Duodenal mucosa (tissue), 2 donors: ENCODE measurements around the gene PPP1CA.
"Not testable (repeated sequence)": the region's sequence is repeated elsewhere in the genome, so short reads cannot be mapped to it uniquely, and the experiment has no call there.

ENCODE experiments used
- H3K27ac ChIP-seq: one replicate; pipeline ENCODE4 v1.7.0; 2013; ENCODE audit warnings: low read depth, low read length
- H3K27me3 ChIP-seq, 2 donors: one replicate each; pipeline ENCODE4 v1.7.0; 2013; ENCODE audit warnings: low read length in 2 of 2, control low read depth in 1 of 2; ENCODE audit not compliant: insufficient read depth in 2 of 2, control insufficient read depth in 1 of 2
- H3K36me3 ChIP-seq, 2 donors: one replicate each; pipeline ENCODE4 v1.7.0; 2013; ENCODE audit warnings: low read length in 2 of 2, control low read depth in 1 of 2; ENCODE audit not compliant: insufficient read depth in 2 of 2, control insufficient read depth in 1 of 2
- H3K4me1 ChIP-seq, 2 donors: one replicate each; pipeline ENCODE4 v1.7.0; 2013; ENCODE audit warnings: low read length in 2 of 2, control low read depth in 1 of 2; ENCODE audit not compliant: insufficient read depth in 2 of 2, control insufficient read depth in 1 of 2
- H3K4me3 ChIP-seq, 2 donors: one replicate each; pipeline ENCODE4 v1.7.0; 2013; ENCODE audit warnings: low read length in 2 of 2, low read depth in 1 of 2
- H3K9ac ChIP-seq, 2 donors: one replicate each; pipeline ENCODE4 v1.7.0; 2013; ENCODE audit warnings: low read length in 2 of 2, low read depth in 1 of 2
- H3K9me3 ChIP-seq, 2 donors: one replicate each; pipeline ENCODE4 v1.7.0; 2013; ENCODE audit warnings: low read length in 2 of 2, control low read depth in 1 of 2; ENCODE audit not compliant: control insufficient read depth in 1 of 2

Gene PPP1CA

DNA sequence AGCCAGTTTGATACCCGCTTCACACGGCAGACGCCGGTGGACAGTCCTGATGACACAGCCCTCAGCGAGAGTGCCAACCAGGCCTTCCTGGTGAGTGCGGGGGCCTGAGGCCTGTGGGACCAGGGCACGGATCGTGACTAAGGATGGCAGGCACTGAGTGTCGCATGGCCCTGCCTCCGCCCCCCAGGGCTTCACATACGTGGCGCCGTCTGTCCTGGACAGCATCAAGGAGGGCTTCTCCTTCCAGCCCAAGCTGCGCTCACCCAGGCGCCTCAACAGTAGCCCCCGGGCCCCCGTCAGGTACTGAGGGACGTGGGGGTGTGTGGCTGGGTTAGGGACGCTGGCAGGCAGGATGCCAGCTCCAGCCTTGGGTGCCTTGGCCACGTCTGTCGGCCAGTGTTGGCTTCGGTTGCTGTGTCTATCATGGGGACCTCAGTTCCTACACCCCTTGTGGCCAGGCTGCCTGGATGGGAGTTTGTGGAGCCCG lies 32.8 kb upstream of the PPP1CA start:
- no peaks in the 10 kb centered on the region for H3K27me3 ChIP-seq
- H3K9me3 ChIP-seq, result no peaks in the 10 kb centered on the region
- H3K4me1 ChIP-seq, result peaks cover 7 to 32% of the 10 kb centered on the region in 2 donors
- H3K9ac ChIP-seq, result no peak overlapping the region
- no peak overlapping the region for H3K4me3 ChIP-seq
- H3K27ac ChIP-seq, result no peak overlapping the region
- H3K36me3 ChIP-seq, result peaks cover 23 to 63% of the 10 kb centered on the region in 2 donors

- H3K27me3 ChIP-seq, result no peaks in the 10 kb centered on the region
- peaks cover 23 to 63% of the 10 kb centered on the region in 2 donors for H3K36me3 ChIP-seq
- H3K4me3 ChIP-seq, result no peak overlapping the region
- H3K9me3 ChIP-seq, result no peaks in the 10 kb centered on the region
- no peak overlapping the region for H3K9ac ChIP-seq
- H3K27ac ChIP-seq, result no peak overlapping the region
- H3K4me1 ChIP-seq, result peaks cover 8 to 36% of the 10 kb centered on the region in 2 donors
Observed at GRCh38 chr11:67433536-67434394, 32.1 kb upstream of the PPP1CA start.

- H3K36me3 ChIP-seq, result peaks cover 23 to 56% of the 10 kb centered on the region in 2 donors
- no peaks in the 10 kb centered on the region for H3K9me3 ChIP-seq
- peaks cover 8 to 37% of the 10 kb centered on the region in 2 donors for H3K4me1 ChIP-seq
- no peak overlapping the region for H3K27ac ChIP-seq
- H3K4me3 ChIP-seq, result no peak overlapping the region
- H3K9ac ChIP-seq, result no peak overlapping the region
- H3K27me3 ChIP-seq, result no peaks in the 10 kb centered on the region
Observed at GRCh38 chr11:67432655-67433349, 31.1 kb upstream of the PPP1CA start.

DNA sequence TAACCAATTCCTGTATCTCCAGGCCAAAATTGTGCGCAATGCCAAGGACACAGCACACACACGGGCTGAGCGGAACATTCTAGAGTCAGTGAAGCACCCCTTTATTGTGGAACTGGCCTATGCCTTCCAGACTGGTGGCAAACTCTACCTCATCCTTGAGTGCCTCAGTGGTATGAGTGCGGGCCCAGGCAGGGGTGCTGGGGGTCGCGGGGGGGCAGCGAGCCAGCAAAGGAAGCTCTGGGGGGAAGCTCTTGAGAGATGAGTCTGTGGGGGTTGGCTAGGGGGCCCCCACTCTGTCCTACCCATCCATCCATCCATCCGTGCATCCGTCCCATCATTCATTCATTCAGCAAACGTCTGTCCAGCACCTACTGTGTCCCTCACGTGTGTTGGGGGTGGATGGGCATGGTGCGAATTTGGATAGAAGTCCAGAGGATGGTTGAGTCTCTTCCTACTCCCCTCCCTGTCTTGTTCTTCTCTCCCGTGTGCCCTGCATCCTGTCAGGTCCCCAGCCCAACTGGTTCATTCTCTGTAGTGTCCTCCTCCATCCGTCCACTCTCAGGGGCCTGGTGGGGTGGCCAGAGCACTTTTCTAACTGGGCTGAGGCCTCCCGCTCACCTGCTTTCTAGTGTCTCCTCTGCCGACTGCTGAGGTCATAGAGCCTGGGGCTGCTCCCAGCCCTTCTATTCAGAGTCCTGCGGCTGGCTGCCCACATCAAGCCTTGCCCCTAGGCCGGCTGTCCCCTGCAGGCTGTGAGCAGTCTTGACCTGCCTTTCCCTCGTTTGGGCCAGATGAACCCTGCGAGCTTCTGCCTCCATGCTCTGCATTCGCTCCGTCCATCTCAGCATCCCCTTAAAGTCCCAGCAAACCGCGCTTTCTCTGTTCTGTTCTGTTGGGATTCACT lies 29.9 kb upstream of the PPP1CA start:
- H3K36me3 ChIP-seq, result peaks cover 23 to 50% of the 10 kb centered on the region in 2 donors

DNA sequence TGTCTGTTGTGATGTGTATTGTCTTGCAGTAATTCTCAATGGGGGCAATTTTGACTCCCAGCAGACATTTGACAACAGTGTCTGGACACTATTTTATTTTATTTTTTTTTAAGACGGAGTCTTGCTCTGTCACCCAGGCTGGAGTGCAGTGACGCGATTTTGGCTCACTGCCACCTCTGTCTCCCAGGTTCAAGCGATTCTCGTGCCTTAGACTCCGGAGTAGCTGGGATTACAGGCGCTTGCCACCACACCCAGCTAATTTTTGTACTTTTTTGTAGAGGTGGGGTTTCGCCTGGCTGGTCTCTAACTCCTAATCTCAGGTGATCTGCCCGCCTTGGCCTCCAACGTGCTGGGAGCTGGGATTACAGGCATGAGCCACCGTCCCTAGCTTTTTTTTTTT lies 28.1 kb upstream of the PPP1CA start:
- Histone ChIP-seq H3K4me1 (peaks cover 8 to 24% of the 10 kb centered on the region in 2 donors), H3K36me3 (peaks cover 21 to 37% of the 10 kb centered on the region in 2 donors), H3K9me3 (no peaks in the 10 kb centered on the region), H3K4me3 (peak overlapping the region; percentile 88 to 98), H3K27ac (no peak overlapping the region), H3K9ac (peak overlapping the region in 1 of 2 donors; percentile 97), H3K27me3 (no peaks in the 10 kb centered on the region)

More for the DNA sequence above, 29.9 kb upstream of the PPP1CA start:
- no peaks in the 10 kb centered on the region for H3K9me3 ChIP-seq
- peaks cover 8 to 41% of the 10 kb centered on the region in 2 donors for H3K4me1 ChIP-seq
- H3K4me3 ChIP-seq, result no peak overlapping the region
- H3K9ac ChIP-seq, result no peak overlapping the region
- H3K27me3 ChIP-seq, result no peaks in the 10 kb centered on the region
- H3K27ac ChIP-seq, result no peak overlapping the region

DNA sequence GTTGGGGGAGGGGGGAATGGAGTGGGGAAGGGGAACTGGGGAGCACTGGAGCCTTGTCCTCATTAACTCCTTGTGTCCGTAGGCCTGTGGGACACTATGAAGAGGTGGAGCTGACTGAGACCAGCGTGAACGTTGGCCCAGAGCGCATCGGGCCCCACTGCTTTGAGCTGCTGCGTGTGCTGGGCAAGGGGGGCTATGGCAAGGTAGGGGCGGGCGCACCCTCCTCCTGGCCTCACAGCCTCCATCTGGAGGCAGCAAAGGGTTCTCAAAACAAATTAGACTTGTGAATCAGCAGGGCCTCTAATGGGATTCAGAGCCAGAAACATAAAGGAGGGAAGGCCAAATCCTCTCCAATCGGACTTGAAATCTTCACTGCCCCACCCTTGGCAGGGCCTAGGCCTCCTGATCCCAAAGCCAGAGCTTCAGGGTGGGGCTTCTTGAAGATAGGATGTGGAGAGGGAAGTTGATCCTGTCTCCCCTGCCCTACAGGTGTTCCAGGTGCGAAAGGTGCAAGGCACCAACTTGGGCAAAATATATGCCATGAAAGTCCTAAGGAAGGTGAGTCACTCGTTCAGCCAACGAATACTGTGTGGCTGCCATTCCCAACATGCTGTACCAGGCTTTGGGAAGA lies 27.5 kb upstream of the PPP1CA start:
- peak overlapping the region; percentile 88 to 98 for H3K4me3 ChIP-seq
- peak overlapping the region; percentile 93 to 97 for H3K9ac ChIP-seq
- peaks cover 15 to 31% of the 10 kb centered on the region in 2 donors for H3K36me3 ChIP-seq
- H3K27me3 ChIP-seq, result no peaks in the 10 kb centered on the region
- H3K4me1 ChIP-seq, result peaks cover 8 to 19% of the 10 kb centered on the region in 2 donors
- peak overlapping the region; percentile 74 for H3K27ac ChIP-seq
- H3K9me3 ChIP-seq, result no peaks in the 10 kb centered on the region

DNA sequence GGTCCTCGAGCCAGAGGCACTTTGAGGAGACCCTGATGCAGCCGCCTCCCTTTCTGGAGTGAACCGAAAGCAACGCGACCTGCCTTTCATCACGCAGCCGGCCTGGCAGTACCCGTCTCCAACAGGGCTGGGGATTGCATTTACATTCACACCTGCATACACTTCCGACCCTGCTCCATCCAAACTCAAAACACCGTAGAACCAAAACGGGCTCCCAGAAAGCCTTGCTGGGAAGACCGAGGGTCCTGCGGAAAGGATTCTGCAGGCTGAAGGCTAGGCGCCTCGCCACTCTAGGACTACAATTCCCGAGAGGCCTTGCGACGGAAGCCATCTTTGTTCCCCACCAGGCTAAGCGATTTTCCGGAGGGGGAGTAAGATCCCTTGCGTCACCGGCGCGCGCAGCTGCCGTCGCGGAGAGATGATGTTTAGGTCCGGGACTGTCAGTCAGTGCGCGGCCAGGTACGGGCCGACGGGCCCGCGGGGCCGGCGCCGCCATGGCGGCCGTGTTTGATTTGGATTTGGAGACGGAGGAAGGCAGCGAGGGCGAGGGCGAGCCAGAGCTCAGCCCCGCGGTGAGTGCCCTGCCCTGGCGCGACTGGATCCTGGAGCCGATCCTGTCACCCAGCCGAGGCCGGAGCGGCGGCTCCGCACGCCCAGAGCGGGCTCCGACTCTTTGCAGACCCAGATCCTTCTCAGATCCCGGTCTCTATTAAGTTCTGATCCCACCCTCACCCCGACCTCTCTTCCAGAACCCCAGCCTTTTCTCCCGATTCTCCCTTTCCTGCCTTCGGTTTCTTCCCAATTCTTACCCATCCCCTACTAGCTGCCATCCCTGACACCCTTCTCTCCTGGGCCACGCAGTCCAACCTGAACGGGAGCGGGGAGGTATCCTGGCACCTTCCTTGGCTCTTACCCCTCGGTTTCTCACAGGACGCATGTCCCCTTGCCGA lies 26.7 kb upstream of the PPP1CA start, which contains the start of gene RPS6KB2:
Gene RPS6KB2 (plus strand): TSS at position 443 of the 950 bp plus-strand sequence. CDS start 52 bp downstream, at position 495.
- no peaks in the 10 kb centered on the region for H3K9me3 ChIP-seq
- peaks cover 7 to 23% of the 10 kb centered on the region in 2 donors for H3K36me3 ChIP-seq
- no peaks in the 10 kb centered on the region for H3K27me3 ChIP-seq
- peaks cover 8 to 19% of the 10 kb centered on the region in 2 donors for H3K4me1 ChIP-seq
- peak within 1 kb of the TSS; percentile 88 to 98 for H3K4me3 ChIP-seq
- H3K27ac ChIP-seq, result peak within 1 kb of the TSS; percentile 74
- peak within 1 kb of the TSS; percentile 93 to 97 for H3K9ac ChIP-seq

GRCh38 chr11:67427364-67427859 lies 25.8 kb upstream of the PPP1CA start:
- Histone ChIP-seq H3K4me3 (peak overlapping the region; percentile 88 to 98), H3K36me3 (peaks cover 0 to 14% of the 10 kb centered on the region in 2 donors), H3K4me1 (peaks cover 8 to 19% of the 10 kb centered on the region in 2 donors), H3K9ac (peak overlapping the region; percentile 93 to 97), H3K27ac (peak overlapping the region; percentile 74)
- not testable (repeated sequence) for H3K9me3 ChIP-seq, H3K27me3 ChIP-seq
